ENCODE results near the gene SOX1.

SOX1 gene

DNA sequence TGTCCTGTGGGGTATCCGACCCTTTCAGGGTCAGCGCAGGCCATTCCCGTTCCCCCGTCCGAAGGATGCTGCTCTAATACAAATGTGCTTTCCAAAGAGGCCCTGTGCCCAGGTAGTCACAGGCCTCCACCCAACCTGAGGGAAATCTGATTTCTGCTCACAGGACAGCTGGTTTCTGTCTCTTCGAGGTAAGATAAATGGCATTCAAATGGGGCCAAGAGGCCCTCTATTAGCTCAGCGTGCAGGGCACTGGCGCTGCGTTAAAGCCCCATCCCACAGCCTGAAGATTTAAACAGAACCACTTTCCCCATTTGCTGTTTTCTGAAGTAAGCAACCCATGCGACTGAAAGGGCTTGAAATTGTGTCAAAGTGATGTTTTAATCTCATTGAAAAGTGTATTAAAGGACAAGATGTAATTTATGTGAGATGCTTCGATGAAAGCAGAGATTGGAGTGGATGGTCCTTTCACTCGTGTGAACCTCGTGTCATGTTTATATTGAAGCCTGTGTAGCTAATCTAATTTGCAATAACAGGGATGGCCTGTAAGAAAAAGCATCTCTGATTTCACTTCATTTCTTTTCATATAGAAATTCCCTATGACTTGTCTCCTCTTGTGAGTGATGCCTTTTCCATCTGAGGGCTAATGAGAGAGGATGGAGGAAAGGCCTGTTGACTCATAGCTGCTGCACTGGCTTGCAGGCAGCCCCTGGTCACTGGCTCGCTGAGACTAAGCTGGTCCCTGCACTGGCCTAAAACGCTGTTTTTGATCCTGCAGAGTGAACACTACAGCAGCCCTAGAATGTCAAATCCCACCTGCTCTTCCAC, 7.3 kb upstream of the SOX1 start:
- DNase-seq = no peak

GRCh38 chr13:112060282-112060830, 6.6 kb upstream of the SOX1 start:
- DNase-seq = no peak

DNA sequence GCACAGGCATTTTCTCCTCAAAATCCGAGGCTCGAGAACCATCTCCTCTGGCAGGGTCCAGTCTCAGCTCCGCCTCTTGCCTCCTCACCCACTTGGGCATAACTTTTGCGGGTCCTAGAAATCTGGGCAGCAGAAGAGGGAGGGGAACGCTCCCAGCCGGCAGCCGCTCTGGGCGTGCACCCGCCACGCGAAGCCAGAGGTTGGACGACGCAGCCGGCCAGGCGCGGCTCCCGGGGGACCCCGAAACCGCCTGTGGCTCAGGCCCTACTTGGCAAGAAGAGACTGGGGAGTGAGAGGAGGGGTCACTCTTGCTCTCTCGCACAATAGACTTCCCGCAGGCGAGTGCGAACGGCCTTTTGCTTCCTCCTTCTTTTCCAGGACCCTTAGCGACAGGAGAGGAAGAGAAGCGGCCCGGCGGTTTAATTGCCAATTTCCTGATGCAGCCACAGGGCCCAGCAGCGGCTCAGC, 6.0 kb upstream of the SOX1 start:
- no peak for DNase-seq

DNA sequence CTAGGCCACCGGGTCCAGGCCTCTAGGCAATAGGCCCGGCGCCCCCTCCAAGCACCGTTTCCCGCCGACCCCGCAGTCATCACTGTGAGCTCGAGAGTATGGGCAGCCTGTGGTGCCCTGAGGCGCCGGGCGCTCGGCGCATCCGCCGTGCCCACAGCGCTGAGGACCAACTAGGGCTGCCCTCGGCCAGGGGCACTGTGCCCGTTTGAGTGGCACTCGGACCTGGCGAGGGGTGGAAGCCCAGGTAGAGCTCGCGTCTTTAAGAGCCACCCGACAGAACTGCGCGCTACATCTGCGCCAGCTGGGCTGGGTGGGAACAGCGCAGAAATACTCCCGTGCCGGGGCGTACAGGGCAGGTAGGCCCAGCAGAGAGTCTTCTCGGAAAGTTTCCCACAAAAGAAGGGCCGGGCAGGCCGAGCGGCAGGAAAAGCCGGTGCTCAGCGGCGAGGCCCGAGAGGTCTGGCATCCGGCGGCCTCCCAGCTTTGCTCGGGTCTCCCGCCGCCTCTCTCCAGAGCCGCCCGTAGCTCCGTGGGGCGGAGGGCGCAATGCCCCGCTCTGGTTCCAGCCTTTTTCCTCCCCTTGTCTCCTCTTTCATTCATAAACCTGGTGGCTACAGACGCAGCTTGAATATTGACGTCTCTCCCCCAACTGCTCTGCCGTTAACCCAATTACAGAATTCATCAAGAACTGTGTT, 5.4 kb upstream of the SOX1 start:
- no peak for DNase-seq

DNA sequence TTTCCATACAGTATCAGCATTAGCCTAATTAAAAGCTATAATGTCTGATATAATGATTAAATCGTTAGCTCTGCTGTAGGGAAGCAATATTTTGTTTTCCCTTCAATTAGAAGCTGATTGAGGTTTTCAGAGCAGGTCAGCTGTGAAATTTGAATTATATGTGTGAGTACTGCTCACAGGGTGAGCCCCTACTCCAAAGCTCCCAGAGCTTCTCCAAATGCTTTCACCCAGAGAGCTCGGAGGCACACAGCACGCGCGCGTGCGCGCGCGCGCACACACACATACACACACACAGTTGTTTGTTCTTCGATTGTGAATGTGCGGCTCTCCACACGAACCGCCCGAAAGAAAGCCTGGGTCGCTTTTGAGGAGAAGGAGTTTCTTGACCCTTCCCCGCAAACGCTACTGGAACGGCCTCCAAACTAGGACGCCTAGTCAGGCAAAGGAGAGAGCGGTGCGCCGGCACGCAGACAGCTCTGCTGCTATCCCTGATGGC, 4.8 kb upstream of the SOX1 start:
- DNase-seq = no peak

- no peak for DNase-seq
Observed at GRCh38 chr13:112062571-112063570, 4.1 kb upstream of the SOX1 start.

DNA sequence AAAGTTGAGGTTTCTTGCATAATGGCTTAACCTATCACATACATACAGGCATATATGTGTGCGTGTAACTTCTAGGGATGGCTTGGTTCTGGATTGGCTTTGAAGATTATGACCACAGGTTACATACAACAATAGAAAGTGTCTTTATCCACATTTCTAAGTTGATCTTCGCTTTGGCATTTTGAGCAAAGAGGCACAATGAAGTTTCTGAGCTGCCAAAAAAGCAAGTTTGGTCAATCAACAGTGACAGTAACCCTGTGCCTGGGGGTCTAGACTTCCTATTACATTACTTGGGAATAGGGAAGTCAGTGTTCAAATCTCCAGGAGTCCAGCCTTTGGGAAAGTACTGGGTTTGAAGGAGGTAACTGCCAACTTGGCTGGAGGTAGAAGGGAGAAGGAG, 3.1 kb upstream of the SOX1 start:
- no peak for DNase-seq

- no peak for DNase-seq
Observed at GRCh38 chr13:112064222-112064621, 2.7 kb upstream of the SOX1 start.

DNA sequence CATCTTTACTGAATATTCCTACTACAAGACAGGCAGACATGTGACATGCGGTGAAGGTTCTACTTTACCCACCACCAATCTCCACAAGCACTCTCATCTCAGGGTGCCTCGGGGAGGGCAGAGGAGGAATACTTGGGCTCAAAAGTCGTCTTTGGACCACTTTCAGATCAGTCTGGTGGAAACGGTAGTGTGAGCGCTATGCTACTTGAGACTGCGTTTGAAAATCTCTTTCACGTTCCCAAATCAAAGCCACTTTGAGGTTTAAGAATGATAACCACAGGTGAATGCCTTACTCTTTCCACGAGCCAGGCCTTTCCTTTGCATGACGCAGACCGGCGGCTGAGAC, 1.5 kb upstream of the SOX1 start:
- no peak for DNase-seq

GRCh38 chr13:112065867-112066623, 904 bp upstream of the SOX1 start:
- no peak for DNase-seq

GRCh38 chr13:112066624-112067004, 335 bp upstream of the SOX1 start:
- no peak for DNase-seq

GRCh38 chr13:112067871-112068539, 1.1 kb downstream of the SOX1 start:
- DNase-seq = no peak

DNA sequence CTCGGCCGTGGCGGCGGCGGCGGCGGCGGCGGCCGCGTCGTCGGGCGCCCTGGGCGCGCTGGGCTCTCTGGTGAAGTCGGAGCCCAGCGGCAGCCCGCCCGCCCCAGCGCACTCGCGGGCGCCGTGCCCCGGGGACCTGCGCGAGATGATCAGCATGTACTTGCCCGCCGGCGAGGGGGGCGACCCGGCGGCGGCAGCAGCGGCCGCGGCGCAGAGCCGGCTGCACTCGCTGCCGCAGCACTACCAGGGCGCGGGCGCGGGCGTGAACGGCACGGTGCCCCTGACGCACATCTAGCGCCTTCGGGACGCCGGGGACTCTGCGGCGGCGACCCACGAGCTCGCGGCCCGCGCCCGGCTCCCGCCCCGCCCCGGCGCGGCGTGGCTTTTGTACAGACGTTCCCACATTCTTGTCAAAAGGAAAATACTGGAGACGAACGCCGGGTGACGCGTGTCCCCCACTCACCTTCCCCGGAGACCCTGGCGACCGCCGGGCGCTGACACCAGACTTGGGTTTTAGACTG, 1.7 kb downstream of the SOX1 start:
- DNase-seq = no peak

DNA sequence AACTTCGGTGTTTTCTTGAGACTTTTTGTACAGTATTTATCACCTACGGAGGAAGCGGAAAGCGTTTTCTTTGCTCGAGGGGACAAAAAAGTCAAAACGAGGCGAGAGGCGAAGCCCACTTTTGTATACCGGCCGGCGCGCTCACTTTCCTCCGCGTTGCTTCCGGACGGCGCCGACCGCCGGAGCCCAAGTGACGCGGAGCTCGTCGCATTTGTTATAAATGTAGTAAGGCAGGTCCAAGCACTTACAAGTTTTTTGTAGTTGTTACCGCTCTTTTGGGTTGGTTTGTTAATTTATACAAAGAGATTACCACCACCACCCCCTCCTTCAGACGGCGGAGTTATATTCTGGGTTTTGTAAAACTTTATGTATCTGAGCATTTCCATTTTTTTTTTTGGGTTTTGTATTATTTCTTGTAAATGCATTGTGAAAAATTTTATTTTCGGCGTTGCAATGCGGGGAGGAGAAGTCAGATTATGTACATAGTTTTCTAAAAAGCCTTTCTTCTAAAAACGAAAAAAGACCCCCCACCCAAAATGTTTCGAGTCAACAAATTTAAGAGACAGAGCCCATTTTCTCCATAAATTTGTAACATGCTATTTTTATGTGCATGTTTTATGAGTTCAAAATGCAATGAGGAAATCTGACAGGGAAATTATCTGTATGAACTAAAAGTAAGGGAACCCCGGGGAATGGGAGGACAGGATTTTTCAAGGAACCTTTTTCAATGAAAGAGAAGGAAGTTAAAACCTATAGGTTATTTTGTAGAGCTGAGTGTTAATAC, 2.3 kb downstream of the SOX1 start:
- DNase-seq = no peak

DNA sequence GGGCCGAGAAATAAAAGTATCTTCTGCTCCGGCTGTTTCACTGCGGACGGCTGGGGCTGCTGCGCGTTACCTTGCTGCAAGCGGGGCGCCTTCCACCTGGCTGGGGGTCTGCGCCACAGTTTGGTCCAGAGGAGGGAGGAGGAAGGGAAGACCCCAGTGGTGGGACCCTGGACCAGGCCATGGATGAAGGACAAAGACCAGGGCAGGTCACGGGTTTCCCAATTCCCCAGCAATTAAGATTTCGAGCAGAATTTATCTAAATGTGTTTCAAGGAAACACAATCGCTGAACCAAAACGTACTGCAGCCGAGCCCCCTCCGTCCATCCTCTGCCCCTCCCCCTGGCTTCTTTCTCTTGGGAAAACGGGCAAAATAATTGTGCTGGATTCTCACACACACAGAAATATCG, 2.9 kb downstream of the SOX1 start:
- no peak for DNase-seq

DNA sequence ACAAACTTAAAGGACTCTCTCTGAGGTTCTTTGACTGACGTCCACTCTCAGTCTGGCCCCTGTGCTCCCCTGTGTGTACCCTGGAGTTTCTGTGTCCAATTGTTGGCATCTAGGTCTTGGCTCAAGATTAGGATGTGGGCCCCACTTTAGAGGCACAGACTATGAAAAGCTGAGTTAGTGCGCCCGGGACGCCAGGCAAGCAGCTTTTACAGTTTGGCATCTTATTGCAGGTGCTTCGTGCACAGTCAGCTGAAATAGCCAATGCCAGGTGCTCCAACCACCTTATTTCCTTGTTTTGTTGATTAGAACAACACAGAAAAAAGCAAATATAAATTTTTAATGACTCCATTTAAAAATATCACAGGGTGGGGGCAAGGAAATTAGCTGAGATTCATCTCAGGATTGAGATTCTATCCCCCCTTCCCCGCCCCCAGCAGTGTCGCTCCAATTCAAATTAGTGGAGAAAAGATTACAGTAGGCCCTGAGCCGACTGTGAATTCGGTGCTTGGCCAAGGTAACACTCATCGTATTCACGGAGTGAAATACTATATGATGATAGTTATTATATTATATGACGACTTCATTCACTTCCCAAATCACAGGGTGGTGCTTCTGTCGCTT, 4.3 kb downstream of the SOX1 start:
- DNase-seq = no peak

- no peak for DNase-seq
Observed at GRCh38 chr13:112071723-112072533, 5.0 kb downstream of the SOX1 start.

GRCh38 chr13:112072534-112073244, 5.7 kb downstream of the SOX1 start:
- no peak for DNase-seq
